SK-MEL-5 (cell line): ENCODE data around the gene THADA. TPM values are rescaled to one million over a fixed set of nuclear protein-coding genes. Genes with fewer than 3 reads are reported as not detected.
"Not testable (repeated sequence)": the region's sequence is repeated elsewhere in the genome, so short reads cannot be mapped to it uniquely, and the experiment has no call there.

Source experiments
- DNase-seq: peaks from one replicate; pipeline ENCODE4 v3.0.0-alpha.2; 2016; ENCODE audit warnings: low read depth, low spot score
- in situ Hi-C: cut with HindIII; loops from 2 replicates; pipeline ENCODE4 v1.10.0; 2016; ENCODE audit warnings: low sequenced_read_pairs, high pct_unique_total_duplicates, low pct_unique_long_range_greater_than_20kb
- total RNA-seq: library from RNA; depleted of rRNA; stranded (reverse); fragments of >200 nt; shearing (Covaris generic); gene quantifications from 2 replicates; pipeline ENCODE4 v1.2.3, GENCODE V29; 2014

Gene THADA
- total RNA-seq, 1 experiment from 2014 or later: 50.3 TPM

DNA sequence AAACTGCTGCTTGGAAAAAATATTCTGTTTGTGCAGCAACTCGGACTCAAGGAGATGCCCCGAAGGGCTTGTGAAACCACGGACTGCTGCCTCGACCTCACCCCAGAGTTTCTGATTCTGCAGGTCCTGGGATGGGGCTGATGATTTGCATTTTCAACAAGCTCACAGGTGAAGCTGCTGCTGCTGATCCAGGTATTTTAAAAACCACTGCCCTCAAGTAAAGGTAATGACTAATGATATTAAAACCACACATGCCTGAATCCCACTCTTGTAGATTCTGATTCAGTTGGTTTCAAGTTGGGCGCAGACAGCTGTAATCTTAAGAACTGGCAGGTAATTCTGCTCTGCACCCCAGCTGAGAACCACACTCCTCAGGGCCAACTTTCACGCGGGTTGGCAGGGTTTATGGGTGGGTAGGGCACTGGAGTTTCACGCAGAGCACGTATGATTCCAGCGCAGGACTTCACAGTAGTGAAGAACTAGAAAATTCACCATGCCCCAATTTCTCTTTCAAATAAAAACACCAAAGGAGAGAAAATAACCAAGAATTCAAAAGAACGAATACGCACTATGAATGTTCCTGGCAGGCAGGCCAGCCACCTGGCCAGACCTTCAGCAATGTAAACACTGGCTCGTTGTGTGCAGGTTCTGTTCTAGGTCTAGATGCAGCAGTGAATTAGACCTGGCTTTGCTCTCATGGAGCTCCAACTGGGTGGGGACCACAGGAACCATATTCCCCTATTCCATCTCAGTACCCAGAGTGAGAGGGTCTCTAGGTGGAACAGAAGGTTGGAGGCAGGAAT lies 294.9 kb downstream of the THADA start:
- in situ Hi-C loops: no loop called here
- DNase-seq: no peak

DNA sequence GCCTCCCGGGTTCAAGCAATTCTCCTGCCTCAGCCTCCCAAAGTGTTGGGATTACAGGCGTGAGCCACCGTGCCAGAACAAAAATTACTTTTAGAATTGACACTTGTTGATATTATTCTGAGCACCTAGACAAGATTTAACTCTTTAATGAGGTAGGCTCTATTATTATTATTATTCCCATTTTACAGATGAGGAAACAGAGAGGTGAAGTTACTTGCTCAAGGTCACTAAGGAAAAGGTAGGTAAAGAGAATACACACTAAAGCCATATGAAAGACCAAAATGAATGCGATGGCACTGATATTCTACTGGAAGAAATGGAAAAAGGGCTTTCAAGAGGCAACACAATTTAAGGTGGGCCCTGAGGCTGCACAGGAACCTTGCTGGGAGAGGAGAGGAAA lies 295.6 kb downstream of the THADA start:
- in situ Hi-C loops: no loop called here
- DNase-seq: no peak

DNA sequence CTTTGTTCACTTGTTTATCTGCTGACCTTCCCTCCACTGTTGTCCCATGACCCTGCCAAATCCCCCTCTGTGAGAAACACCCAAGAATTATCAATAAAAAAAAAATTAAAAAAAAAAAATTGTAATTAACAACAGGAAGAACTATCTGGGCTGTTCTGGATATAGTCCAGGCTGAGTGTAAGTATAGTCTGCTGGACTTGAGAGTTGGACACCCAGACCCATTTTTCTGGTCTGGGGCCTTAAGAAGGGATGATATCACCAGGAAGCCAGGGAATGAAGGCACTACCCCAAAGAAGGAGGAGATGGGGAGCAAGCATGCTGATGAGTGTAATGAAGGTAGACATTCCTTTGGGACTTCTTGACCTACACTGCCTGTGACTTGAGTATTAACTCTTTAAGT lies 297.3 kb downstream of the THADA start:
- in situ Hi-C loops: no loop called here
- no peak for DNase-seq

DNA sequence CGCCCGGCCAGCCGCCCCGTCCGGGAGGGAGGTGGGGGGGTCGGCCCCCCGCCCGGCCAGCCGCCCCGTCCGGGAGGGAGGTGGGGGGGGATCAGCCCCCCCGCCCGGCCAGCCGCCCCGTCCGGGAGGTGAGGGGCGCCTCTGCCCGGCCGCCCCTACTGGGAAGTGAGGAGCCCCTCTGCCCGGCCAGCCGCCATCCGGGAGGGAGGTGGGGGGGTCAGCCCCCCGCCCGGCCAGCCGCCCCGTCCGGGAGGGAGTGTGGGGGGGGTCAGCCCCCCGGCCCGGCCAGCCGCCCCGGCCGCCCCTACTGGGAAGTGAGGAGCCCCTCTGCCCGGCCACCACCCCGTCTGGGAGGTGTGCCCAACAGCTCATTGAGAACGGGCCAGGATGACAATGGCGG lies 298.1 kb downstream of the THADA start:
- DNase-seq, in situ Hi-C loops: not testable (repeated sequence)

DNA sequence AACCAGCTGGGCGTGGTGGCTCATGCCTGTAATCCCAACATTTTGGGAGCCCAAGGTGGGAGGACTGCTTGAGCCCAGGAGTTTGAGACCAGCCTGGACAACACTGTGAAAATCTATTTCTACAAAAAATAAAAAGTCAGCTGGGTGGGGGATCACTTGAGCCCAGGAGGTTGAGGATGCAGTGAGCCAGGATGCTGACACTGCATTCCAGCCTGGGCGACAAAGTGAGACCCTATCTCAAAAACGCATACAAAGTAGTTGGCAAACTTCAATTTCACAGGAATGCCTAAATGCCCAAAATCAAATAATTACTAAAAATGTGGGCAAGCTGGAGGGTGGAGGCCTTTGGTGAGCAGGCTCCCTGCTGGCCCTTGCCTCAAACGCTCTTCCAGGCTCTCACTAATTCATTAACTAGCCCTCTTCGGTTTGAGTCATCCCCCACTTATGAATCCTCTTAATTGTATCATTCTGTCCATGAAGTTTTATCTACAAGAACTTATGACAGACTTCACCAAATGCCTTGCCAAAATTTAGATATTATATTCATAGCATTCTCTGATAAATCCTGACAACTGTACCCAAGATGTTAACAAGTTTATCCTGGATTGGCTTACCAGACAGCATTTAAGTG lies 300.8 kb downstream of the THADA start:
- in situ Hi-C loops: no loop called here

DNA sequence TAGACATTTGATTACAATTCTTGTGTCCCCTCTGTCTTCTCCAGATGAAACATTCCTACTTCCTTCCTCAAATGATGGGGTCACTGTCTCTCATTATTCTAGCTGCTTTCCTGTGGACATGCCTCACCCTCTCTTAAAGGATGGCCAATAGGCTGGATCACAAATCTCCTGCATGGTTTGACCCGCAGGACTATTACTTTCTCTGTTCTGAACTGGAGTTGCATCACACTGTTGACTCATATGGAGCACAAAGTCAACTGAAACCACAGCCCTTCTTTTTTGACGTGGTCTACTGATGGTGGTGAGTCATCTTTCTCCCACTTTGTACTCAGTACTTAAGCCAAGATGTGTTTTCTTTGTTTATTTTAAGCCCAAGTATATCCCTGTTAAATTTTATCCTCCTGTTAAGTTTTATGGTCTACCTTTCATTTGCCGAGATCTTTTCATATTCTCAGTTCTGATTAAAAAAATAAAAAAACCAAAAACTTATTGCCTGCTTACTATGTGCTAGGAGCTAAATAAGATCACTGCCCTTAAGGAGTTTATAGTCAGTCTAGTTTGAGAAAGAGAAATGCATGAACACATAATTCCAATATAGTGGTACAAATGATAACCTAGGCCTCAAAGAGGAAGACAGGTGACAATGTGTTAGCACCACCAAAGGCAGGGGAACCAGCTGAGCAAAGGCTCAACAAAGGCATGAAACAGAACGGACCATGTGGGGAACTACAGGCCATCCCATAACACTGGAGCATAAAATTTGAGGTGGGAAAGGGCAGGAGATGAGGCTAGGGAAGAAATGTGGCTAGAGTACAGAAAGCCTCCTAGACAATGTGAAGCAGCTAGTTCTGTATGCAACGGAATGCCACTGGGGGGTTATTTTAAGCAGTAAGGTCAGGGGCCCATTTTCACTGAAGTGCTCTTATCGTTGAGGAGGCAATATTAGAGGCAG lies 301.8 kb downstream of the THADA start:
- in situ Hi-C loops: no loop called here
- DNase-seq: peak; percentile 95

More for the DNA sequence above, 300.8 kb downstream of the THADA start:
- no peak for DNase-seq

DNA sequence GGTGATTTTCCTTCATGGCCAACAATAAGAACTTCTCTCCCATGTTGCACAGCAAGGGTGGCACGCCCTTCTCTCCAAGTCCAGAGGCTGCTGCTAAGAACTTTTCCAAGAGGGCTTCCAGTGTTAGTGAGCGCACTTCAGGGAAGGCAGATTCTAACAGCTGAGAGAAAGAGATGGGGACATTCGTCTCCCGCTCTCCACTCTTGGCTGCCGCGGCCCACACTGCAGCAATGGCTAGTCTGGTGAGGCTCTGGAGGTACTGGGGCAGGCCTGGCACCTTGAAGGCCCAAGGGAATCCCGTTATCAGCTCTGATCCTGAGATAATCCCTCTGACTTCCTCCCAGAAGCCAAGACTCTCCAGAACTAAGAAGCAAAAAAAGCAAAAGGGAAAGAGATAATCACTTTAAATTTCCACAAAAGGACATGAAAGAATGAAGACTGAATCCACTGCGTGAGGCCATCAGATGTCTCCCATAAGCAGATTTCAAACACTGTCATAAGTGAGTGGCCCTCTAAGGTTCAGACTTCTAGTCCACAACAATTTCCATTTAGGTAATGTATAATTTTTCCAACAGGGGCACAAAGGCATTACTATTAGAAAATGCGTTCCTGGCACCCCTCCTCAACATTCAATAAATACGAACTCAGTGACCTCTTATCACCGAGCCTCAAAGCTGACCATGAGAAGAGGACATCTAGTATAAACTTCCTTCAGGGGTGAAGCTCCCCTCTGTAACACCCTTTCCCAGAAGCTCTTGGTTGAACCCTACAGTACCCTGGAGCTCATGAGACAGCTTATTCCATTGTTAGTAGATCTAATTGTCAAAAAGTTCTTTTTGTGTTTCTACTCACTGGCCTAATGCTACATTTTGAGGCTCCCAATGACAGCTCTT lies 302.7 kb downstream of the THADA start:
- DNase-seq: no peak
- in situ Hi-C loops: no loop called here

DNA sequence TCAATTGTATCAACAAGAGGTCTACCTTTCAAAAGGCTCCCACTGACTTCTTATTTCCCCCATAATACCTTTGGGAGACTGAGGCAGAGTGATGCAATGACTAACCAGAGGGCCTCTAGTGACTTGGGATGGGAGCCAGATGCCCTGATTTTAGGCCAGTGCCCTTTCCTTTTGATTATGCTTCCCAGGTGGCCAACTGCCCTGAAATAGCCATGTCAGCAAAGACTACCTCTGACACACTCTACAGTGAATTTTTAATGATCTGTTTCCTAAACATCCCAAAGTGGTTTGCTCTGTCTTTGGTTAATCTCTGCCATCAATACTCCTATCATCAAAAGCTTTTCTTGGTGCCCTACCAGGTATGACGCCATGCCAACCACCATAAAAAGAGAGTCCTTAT lies 303.5 kb downstream of the THADA start:
- in situ Hi-C loops: no loop called here
- DNase-seq: no peak

DNA sequence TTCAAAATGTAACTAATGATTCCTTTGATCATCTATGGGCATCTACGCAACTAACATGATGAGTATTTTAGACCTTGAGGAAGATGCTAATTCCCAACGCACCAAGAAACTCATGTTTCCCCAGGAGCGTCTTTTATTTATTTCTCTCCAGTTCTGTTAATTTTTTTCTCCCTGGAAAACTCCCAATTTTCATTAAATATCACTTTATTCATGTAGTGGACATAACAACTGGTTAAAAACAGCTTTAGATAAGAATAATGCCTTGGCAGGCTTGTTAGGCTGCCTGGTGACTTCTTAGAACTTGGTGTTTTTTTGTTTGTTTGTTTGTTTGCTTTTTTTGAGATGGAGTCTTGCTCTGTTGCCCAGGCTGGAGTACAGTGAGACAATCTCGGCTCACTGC lies 306.5 kb downstream of the THADA start:
- no peak for DNase-seq
- in situ Hi-C loops: no loop called here

DNA sequence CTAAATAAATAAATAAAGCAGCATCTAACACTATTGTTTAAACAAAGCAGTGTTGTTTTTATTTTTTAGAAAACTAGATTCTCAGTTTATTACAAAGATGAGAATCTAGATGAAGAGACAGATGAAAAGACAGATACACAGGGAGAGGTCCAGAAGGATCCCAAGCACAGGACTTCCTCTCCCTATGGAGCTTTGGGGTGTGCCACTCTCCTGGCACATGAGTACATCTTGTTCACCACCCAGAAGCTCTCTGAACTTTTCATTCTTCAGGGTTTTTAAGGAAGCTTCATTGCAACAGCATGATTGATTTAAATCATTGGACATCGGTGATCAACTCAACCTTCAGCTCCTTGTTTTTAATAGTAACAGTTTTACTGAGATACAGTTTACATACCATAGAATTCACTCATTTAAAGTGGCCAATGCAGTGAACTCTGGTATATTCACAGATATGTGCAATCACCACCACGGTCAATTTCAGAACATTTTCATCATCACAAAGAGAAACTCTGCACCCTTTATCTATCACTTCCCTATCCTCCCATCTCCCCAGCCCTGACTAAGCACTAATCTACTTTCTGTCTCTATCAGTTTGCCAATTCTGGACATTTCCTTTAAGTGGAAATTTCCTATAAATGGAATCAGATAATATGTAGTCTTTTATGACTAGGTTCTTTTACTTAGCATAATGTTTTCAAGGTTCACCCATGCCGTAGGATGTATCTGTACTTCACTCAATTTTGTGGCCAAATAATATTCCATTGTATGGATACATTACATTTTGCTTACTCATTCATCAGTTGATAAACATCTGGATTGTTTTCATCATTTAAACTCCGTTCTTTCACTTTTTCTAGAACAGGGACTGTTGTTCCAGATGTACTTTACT lies 307.2 kb downstream of the THADA start:
- no peak for DNase-seq
- in situ Hi-C loops: no loop called here

DNA sequence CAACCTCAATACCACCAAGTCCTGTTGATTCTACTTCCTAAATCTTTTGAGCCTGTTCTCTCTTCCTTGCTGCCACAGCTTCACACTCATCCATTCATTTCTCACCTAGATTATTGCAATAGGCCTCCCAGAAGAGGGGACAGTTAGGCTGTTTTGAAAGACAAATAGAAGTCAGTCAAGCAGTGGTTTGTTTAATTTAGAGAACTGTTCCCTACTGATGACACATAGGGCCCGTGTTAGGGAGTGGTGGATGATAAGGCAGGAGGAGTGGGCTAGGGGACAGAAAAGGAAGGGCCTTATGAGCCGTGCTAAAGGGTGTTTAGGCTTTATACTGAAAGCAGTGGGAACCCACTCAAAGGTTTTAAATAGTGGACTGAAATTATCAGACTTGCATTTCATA lies 309.9 kb downstream of the THADA start:
- in situ Hi-C loops: no loop called here
- no peak for DNase-seq

DNA sequence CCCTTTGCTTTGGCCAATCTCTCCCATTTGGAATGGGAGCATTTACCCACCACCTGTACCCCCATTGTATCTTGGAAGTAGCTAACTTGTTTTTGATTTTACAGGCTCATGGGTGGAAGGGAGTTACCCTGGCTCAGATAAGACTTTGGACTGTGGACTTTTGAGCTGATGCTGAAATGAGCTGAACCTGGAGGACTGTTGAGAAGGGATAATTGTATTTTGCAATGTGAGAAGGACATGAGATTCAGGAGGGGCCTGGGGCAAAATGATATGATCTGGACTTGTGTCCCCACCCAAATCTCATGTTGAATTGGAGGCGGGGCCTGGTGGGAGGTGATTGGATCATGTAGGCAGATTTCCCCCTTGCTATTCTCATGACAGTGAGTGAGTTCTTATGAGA lies 310.9 kb downstream of the THADA start:
- in situ Hi-C loops: no loop called here
- DNase-seq: no peak

DNA sequence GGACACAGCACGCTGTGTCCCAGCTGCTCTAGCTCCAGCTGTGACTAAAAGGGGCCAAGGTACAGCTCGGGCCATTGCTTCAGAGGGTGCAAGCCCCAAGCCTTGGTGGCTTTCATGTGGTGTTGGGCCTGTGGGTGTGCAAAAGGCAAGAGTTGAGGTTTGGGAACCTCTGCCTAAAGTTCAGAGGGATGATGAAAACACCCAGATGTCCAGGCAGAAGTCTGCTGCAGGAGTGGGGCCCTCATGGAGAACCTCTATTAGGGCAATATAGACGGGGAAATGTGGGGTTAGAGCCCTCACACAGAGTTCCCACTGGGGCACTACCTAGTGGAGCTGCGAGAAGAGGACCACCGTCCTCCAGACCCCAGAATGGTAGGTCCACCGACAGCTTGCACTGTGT lies 311.5 kb downstream of the THADA start:
- in situ Hi-C loops, DNase-seq: not testable (repeated sequence)

DNA sequence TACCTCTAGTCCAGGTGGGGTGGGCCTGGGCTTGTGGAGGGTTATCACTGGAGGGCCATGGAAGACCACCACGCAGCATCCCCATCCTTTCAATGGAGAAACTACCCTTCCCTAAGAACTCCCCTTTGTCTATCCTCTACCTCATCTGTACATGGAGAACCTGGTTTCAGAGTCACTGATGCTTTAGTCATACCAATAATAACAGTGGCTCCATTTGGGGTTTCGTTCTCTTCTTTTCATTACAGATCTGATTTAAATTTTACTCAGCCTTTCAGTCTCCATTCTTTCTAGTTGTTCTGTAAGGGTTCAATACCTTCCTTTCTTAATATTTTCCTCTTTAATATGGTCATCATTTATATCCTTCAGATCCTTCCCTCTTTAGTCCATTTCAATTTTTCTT lies 314.8 kb downstream of the THADA start:
- in situ Hi-C loops: no loop called here
- DNase-seq: no peak

DNA sequence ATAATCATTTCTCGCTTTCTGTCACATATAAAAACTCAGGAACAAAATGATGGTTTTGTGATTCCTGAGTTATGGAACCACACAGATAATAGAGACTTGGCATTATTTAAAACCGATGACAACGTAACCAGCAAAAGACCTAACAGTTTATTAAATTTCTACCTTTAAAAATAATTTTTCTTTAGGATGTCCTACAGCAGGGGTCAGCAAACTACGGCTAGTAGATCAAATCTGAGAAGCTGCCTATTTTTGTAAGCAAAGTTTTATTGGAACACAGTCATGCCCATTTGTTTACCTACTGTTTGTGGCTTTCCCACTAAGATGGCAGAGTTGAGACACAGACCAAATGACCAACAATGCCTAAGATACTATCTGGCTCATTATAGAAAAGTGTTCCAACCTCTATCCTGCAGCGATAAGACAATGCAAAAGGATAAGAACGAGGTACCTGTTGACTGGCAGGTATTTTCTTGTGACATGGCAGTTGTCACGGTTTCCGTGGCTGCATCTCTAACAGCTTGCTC lies 316.5 kb downstream of the THADA start:
- no peak for DNase-seq
- in situ Hi-C loops: no loop called here

DNA sequence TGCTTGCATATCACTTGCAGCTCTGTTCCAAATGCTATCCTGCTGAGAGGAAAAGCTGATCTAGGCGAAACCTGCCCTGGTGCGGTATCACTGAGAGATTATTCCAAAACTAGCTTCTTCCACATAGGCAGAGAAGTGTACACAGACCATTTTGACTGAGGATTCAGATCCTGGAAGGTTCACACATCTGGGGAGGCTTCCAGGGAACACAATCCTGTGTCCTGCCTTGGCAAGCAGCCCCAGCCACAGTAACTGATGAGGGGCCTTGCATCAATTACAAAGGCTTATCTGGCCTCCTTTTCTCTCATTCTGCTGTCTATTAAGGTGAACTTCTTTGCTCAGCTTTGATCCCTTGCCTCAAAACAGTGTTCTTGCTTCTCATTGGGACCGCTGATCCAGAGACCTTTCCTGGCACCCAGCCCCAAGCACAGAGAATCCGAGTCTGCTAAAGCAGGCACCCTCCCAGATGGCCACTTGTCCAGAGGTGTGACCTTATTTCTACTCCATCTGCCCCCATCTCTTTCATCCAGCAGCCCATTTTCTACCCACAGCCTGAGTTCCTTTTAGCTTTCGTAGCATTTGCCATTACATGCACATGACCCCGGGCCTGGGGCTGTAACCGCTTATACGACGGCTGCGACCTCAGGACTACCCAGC lies 317.1 kb downstream of the THADA start:
- DNase-seq: no peak
- in situ Hi-C loops: no loop called here
